PC-3 (cell line): ENCODE measurements around the gene SERPIND1.

Source experiments
- CTCF ChIP-seq: fragments of 300-600 bp; sonication (generic); conservative IDR thresholded peaks from 2 replicates; pipeline ENCODE4 v1.5.1; 2017; ENCODE audit warnings: antibody characterized with exemption, low read depth, mild to moderate bottlenecking, low read length
- EZH2phosphoT487 ChIP-seq: fragments of 300-600 bp; sonication (generic); IDR thresholded peaks from 2 replicates; pipeline ENCODE4 v1.6.1; 2018; ENCODE audit warnings: mild to moderate bottlenecking, antibody characterized with exemption, low read length, borderline replicate concordance

DNA sequence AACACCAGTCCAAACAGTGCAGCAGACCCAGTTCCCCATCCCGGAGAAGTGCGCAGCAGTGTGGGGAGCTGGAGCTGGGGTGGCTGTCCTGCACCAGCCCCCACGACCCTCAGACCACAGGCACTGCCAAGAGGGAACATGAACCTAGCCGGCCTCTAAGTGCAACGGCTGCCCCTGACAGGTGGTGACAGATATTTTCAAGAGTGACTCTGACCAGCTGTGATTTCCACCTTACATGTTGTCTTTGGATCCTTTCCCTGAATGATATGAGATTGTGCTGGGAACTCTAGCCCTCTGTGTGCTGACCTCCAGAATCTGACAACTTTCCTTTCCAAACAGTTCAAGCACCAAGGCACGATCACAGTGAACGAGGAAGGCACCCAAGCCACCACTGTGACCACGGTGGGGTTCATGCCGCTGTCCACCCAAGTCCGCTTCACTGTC lies 12.6 kb downstream of the SERPIND1 start:
- no peak for TF ChIP-seq CTCF
- no peak for TF ChIP-seq EZH2phosphoT487
